Right atrium auricular region (tissue), 2 donors: ENCODE results near the gene IL36G. TPM values are rescaled to one million over a fixed set of nuclear protein-coding genes. Genes with fewer than 3 reads are reported as not detected.

Source experiments
- DNase-seq: peaks from one replicate; pipeline ENCODE4 v3.0.0-alpha.2; 2019; ENCODE audit warnings: low spot score
- H3K27ac ChIP-seq, 2 donors: fragments of 200-600 bp; sonication (generic); 1 replicate in 1 of 2; 2 replicates in 1 of 2; pipeline ENCODE4 v1.5.1; 2016 to 2019
- H3K27me3 ChIP-seq, 2 donors: fragments of 200-600 bp; sonication (generic); one replicate each; pipeline versions ENCODE4 v1.5.1 to v1.6.0; 2017 to 2019
- H3K36me3 ChIP-seq: fragments of 200-600 bp; sonication (generic); one replicate; pipeline ENCODE4 v1.5.1; 2016
- H3K4me1 ChIP-seq, 2 donors: fragments of 200-600 bp; sonication (generic); one replicate each; pipeline versions ENCODE4 v1.5.1 to v1.6.0; 2017 to 2019
- H3K4me3 ChIP-seq, 2 donors: fragments of 200-600 bp; sonication (generic); 1 replicate in 1 of 2; 2 replicates in 1 of 2; pipeline ENCODE4 v1.5.1; 2017 to 2019; ENCODE audit warnings: mild to moderate bottlenecking in 1 of 2, moderate library complexity in 1 of 2
- H3K9me3 ChIP-seq, 2 donors: fragments of 200-600 bp; sonication (generic); one replicate each; pipeline ENCODE4 v1.5.1; 2019
- total RNA-seq, 2 donors: library from RNA; depleted of rRNA; stranded (reverse); fragments of >200 nt; gene quantifications; one replicate each; pipeline ENCODE4 v1.1.0, GENCODE V29; 2016
- TF ChIP-seq, protein P1 (sequence below), 2 donors: fragments of 200-600 bp; sonication (generic); IDR thresholded peaks; one replicate each; pipeline ENCODE4 v1.5.1; 2019; ENCODE audit warnings: antibody characterized with exemption in 2 of 2

IL36G gene
- total RNA-seq, 2 donors from 2014 or later = not detected

- H3K4me3 ChIP-seq = no peak overlapping the region
- H3K9me3 ChIP-seq = peaks cover 0 to 19% of the 10 kb centered on the region in 2 donors
- no peak for DNase-seq
- no peak overlapping the region for H3K27ac ChIP-seq
- no peaks in the 10 kb centered on the region for H3K27me3 ChIP-seq
- no peaks in the 10 kb centered on the region for H3K36me3 ChIP-seq
- H3K4me1 ChIP-seq = no peaks in the 10 kb centered on the region
- TF ChIP-seq, protein P1, sequence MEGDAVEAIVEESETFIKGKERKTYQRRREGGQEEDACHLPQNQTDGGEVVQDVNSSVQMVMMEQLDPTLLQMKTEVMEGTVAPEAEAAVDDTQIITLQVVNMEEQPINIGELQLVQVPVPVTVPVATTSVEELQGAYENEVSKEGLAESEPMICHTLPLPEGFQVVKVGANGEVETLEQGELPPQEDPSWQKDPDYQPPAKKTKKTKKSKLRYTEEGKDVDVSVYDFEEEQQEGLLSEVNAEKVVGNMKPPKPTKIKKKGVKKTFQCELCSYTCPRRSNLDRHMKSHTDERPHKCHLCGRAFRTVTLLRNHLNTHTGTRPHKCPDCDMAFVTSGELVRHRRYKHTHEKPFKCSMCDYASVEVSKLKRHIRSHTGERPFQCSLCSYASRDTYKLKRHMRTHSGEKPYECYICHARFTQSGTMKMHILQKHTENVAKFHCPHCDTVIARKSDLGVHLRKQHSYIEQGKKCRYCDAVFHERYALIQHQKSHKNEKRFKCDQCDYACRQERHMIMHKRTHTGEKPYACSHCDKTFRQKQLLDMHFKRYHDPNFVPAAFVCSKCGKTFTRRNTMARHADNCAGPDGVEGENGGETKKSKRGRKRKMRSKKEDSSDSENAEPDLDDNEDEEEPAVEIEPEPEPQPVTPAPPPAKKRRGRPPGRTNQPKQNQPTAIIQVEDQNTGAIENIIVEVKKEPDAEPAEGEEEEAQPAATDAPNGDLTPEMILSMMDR (IDR thresholded peaks at IDR 0.05) = no peak
These were observed 36.8 kb upstream of the IL36G start for GRCh38 chr2:112940859-112941625.

- no peak overlapping the region for H3K4me3 ChIP-seq
- peaks cover 0 to 28% of the 10 kb centered on the region in 2 donors for H3K9me3 ChIP-seq
- no peak for DNase-seq
- no peaks in the 10 kb centered on the region for H3K4me1 ChIP-seq
- H3K27ac ChIP-seq = no peak overlapping the region
- TF ChIP-seq, protein P1 (IDR thresholded peaks at IDR 0.05) = peak in 1 of 2 donors; percentile 73
- H3K27me3 ChIP-seq = no peaks in the 10 kb centered on the region
- H3K36me3 ChIP-seq = no peaks in the 10 kb centered on the region
These were observed 35.8 kb upstream of the IL36G start for GRCh38 chr2:112941753-112942653.

DNA sequence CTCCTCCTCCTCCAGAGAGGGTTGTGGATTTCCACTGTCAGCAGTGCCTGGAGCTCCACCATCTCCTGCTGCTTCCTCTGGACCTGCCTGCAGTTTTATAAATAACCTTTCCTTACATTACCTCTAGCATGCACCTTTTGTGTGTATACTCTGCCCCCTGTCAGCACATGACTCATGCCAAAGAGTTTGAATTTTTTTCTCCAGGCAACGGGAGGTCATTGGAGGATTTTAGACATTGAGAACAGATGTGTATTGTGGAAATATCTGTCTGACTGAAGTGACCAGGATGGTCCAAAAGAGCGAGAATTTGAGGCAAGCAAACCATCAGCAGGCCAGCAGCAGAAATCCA, 35.2 kb upstream of the IL36G start:
- TF ChIP-seq, protein P1 (IDR thresholded peaks at IDR 0.05) = no peak
- no peak overlapping the region for H3K4me3 ChIP-seq
- no peak overlapping the region for H3K27ac ChIP-seq
- no peak for DNase-seq
- no peaks in the 10 kb centered on the region for H3K27me3 ChIP-seq
- H3K4me1 ChIP-seq = no peaks in the 10 kb centered on the region
- H3K36me3 ChIP-seq = no peaks in the 10 kb centered on the region
- H3K9me3 ChIP-seq = peaks cover 0 to 30% of the 10 kb centered on the region in 2 donors

DNA sequence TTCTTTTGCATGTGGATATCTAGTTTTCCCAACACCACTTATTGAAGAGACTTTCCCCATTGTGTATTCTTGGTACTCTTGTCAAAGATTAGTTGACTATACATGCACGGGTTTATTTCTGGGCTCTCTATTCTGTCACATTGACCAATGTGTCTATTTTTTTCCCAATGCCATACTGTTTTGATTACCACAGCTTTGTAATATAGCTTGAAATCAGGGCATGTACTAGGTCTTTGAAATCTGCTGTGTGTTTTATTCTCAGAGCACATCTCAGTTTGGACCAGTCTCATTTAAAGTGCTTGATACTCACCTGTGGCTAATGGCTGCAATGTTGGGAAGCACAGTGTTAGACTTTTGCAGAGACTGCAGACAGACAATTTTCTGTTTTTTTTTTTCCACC, 32.8 kb upstream of the IL36G start:
- Histone ChIP-seq H3K27ac (no peak overlapping the region), H3K27me3 (no peaks in the 10 kb centered on the region), H3K4me1 (no peaks in the 10 kb centered on the region), H3K9me3 (peaks cover 0 to 30% of the 10 kb centered on the region in 2 donors), H3K36me3 (no peaks in the 10 kb centered on the region), H3K4me3 (no peak overlapping the region)
- TF ChIP-seq, protein P1 (IDR thresholded peaks at IDR 0.05) = no peak
- DNase-seq = no peak

DNA sequence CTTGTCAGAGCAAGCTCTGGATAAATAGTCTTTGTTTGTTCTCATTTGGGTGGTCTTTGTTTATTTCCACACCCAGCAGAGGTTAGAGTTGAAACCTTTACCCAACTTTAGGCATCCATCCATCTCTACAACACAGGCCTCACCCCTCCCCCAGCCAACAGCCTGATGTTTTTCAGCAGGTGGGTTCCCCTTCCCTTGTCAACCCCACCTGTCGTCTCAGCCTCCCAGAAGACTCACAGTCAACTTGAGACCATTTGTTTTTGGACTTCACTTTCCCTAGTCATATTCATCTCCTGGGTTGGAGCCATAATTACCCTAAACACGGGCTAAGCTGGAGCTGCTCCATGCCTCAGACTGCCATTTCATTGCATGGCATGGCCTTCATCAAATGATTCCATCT, 31.7 kb upstream of the IL36G start:
- TF ChIP-seq, protein P1 (IDR thresholded peaks at IDR 0.05) = no peak
- no peak for DNase-seq
- Histone ChIP-seq H3K27ac (no peak overlapping the region), H3K4me3 (no peak overlapping the region), H3K36me3 (no peaks in the 10 kb centered on the region), H3K9me3 (peaks cover 0 to 30% of the 10 kb centered on the region in 2 donors), H3K27me3 (no peaks in the 10 kb centered on the region), H3K4me1 (no peaks in the 10 kb centered on the region)
